Loucy (cell line): ENCODE results near the gene BOC.

Experiments
- H2AFZ ChIP-seq: fragments of 200-600 bp; sonication (generic); 2 replicates; pipeline ENCODE4 v1.6.0; 2016; ENCODE audit warnings: antibody characterized with exemption, mild to moderate bottlenecking, low read length, moderate library complexity
- H3F3A ChIP-seq: fragments of 200-600 bp; 2 replicates; pipeline ENCODE4 v1.6.0; 2016; ENCODE audit warnings: antibody characterized with exemption, low read depth, mild to moderate bottlenecking
- H3K27me3 ChIP-seq: fragments of 200-600 bp; sonication (generic); 2 replicates; pipeline ENCODE4 v1.6.1; 2014; ENCODE audit warnings: low read length, mild to moderate bottlenecking; ENCODE audit not compliant: insufficient read depth, poor library complexity, severe bottlenecking
- H3K36me3 ChIP-seq: fragments of 200-600 bp; sonication (generic); 2 replicates; pipeline ENCODE4 v1.6.1; 2016; ENCODE audit warnings: low read length; ENCODE audit not compliant: insufficient read depth
- H3K4me1 ChIP-seq: fragments of 200-600 bp; sonication (generic); 2 replicates; pipeline ENCODE4 v1.5.1; 2014; ENCODE audit warnings: low read length, mild to moderate bottlenecking; ENCODE audit not compliant: insufficient read depth, poor library complexity, severe bottlenecking
- H3K4me2 ChIP-seq: fragments of 200-600 bp; sonication (generic); 2 replicates; pipeline ENCODE4 v1.6.0; 2014; ENCODE audit warnings: antibody characterized with exemption, low read length, low read depth, mild to moderate bottlenecking; ENCODE audit not compliant: poor library complexity, severe bottlenecking
- H3K4me3 ChIP-seq: fragments of 200-600 bp; sonication (generic); 2 replicates; pipeline ENCODE4 v1.5.1; 2014; ENCODE audit warnings: low read length, mild to moderate bottlenecking, mixed read lengths; ENCODE audit not compliant: poor library complexity, severe bottlenecking
- H3K79me2 ChIP-seq: fragments of 200-600 bp; sonication (generic); 2 replicates; pipeline ENCODE4 v1.6.1; 2014; ENCODE audit warnings: low read length; ENCODE audit not compliant: insufficient read depth
- H3K9ac ChIP-seq: fragments of 200-600 bp; sonication (generic); 2 replicates; pipeline ENCODE4 v1.6.0; 2014; ENCODE audit warnings: mild to moderate bottlenecking, low read depth, low read length, moderate library complexity; ENCODE audit not compliant: poor library complexity, severe bottlenecking
- H3K9me2 ChIP-seq: fragments of 200-600 bp; sonication (generic); replicated peaks from 2 replicates; pipeline ENCODE4 v1.6.1; 2016; ENCODE audit warnings: low read depth, low read length, mixed read lengths
- H3K9me3 ChIP-seq: fragments of 200-600 bp; sonication (generic); 2 replicates; pipeline ENCODE4 v1.6.1; 2014; ENCODE audit warnings: mild to moderate bottlenecking, antibody characterized with exemption, low read length, low read depth; ENCODE audit not compliant: insufficient read depth
- H4K20me1 ChIP-seq: fragments of 200-600 bp; sonication (generic); 2 replicates; pipeline ENCODE4 v1.6.0; 2014; ENCODE audit warnings: antibody characterized with exemption, low read length, mild to moderate bottlenecking; ENCODE audit not compliant: insufficient read depth, poor library complexity, severe bottlenecking
- CTCF ChIP-seq: fragments of 200-600 bp; sonication (generic); conservative IDR thresholded peaks from 2 replicates; pipeline ENCODE4 v1.5.1; 2014; ENCODE audit warnings: mild to moderate bottlenecking, antibody characterized with exemption, low read length
- EZH2phosphoT487 ChIP-seq: fragments of 200-600 bp; IDR thresholded peaks from 2 replicates; pipeline ENCODE4 v1.6.1; 2018; ENCODE audit warnings: antibody characterized with exemption, mild to moderate bottlenecking, moderate library complexity, borderline replicate concordance

BOC gene

DNA sequence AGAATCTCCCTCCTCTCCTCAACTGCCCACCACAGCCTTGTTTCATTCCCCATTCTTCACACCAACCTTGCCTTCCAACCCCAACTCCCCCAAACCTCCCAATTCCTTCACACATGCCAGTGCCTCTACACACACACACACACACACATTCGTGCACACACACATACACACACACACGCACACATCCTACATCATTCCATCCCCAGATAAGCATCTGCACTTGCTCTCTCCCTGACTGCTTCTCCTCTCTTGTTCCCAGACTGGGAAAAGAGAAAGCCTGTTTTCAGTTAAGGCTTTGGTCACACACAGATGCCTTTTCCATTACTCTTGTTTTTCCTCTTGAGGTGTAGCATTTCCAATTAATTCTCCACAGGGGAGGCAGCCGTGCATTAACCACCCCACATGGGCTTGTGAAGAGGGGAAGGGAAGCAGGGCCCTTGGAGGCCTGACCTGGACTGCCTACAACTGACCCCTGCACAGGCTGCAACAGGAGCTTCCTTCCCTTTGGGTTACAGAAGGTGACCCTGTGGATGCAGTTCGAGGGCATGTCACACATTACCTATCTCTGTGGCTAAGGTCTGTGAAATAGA is 32.0 kb upstream of the BOC start:
- Histone ChIP-seq H3K9ac (no peak overlapping the region), H3K4me2 (no peak overlapping the region), H3K36me3 (no peaks in the 10 kb centered on the region), H3K9me2 (no peaks in the 10 kb centered on the region), H4K20me1 (no peaks in the 10 kb centered on the region), H3K9me3 (no peaks in the 10 kb centered on the region), H3F3A (no peaks in the 10 kb centered on the region), H3K79me2 (no peaks in the 10 kb centered on the region), H3K27me3 (no peaks in the 10 kb centered on the region), H2AFZ (no peak overlapping the region; the same call in 1 of the 2 replicates), H3K4me1 (no peaks in the 10 kb centered on the region), H3K4me3 (no peak overlapping the region)
- TF ChIP-seq CTCF (no peak), EZH2phosphoT487 (no peak)

GRCh38 chr3:113183748-113184661 is 27.4 kb upstream of the BOC start:
- no peak overlapping the region for H2AFZ ChIP-seq
- H3F3A ChIP-seq: no peaks in the 10 kb centered on the region
- H3K36me3 ChIP-seq: no peaks in the 10 kb centered on the region
- H4K20me1 ChIP-seq: no peaks in the 10 kb centered on the region
- no peak overlapping the region for H3K4me3 ChIP-seq
- H3K4me1 ChIP-seq: no peaks in the 10 kb centered on the region
- H3K79me2 ChIP-seq: no peaks in the 10 kb centered on the region
- no peaks in the 10 kb centered on the region for H3K9me2 ChIP-seq
- no peak overlapping the region for H3K4me2 ChIP-seq
- H3K9me3 ChIP-seq: no peaks in the 10 kb centered on the region
- no peak for TF ChIP-seq EZH2phosphoT487
- no peak for TF ChIP-seq CTCF
- H3K27me3 ChIP-seq: no peaks in the 10 kb centered on the region
- no peak overlapping the region for H3K9ac ChIP-seq

GRCh38 chr3:113185194-113185835 is 26.0 kb upstream of the BOC start:
- Histone ChIP-seq H2AFZ (no peak overlapping the region), H3F3A (no peaks in the 10 kb centered on the region), H3K27me3 (no peaks in the 10 kb centered on the region), H3K79me2 (no peaks in the 10 kb centered on the region), H3K9me3 (no peaks in the 10 kb centered on the region), H3K36me3 (no peaks in the 10 kb centered on the region), H3K4me1 (no peaks in the 10 kb centered on the region), H3K9me2 (no peaks in the 10 kb centered on the region), H3K4me2 (no peak overlapping the region), H3K4me3 (no peak overlapping the region), H4K20me1 (no peaks in the 10 kb centered on the region), H3K9ac (no peak overlapping the region)
- TF ChIP-seq EZH2phosphoT487: no peak
- TF ChIP-seq CTCF: no peak
